Liver (tissue), 9 donors: Measurements from ENCODE around the gene HUNK. TPM values are rescaled to one million over a fixed set of nuclear protein-coding genes. Genes with fewer than 3 reads are reported as not detected.

ENCODE experiments used
- DNase-seq: peaks from one replicate; pipeline ENCODE4 v3.0.0-alpha.2; 2017; ENCODE audit warnings: low spot score
- H3K27ac ChIP-seq, 2 donors: one replicate each; pipeline ENCODE4 v1.7.0; 2013; ENCODE audit warnings: inconsistent platforms in 2 of 2, low read length in 2 of 2, control low read depth in 1 of 2, low read depth in 1 of 2, mild to moderate bottlenecking in 1 of 2
- H3K27me3 ChIP-seq, 4 donors: one replicate each; pipeline versions ENCODE4 v1.6.1 to v1.7.0; 2013; ENCODE audit warnings: low read length in 3 of 4, inconsistent platforms in 1 of 4, mild to moderate bottlenecking in 1 of 4, moderate library complexity in 1 of 4; ENCODE audit not compliant: control insufficient read depth in 4 of 4, insufficient read depth in 4 of 4
- H3K36me3 ChIP-seq, 4 donors: one replicate each; pipeline versions ENCODE4 v1.6.1 to v1.7.0; 2013; ENCODE audit warnings: low read length in 3 of 4, mild to moderate bottlenecking in 3 of 4, low read depth in 1 of 4, moderate library complexity in 1 of 4; ENCODE audit not compliant: control insufficient read depth in 4 of 4, insufficient read depth in 3 of 4
- H3K4me1 ChIP-seq, 4 donors: one replicate each; pipeline versions ENCODE4 v1.6.1 to v1.7.0; 2013; ENCODE audit warnings: low read length in 3 of 4, mild to moderate bottlenecking in 3 of 4, moderate library complexity in 1 of 4; ENCODE audit not compliant: control insufficient read depth in 4 of 4, insufficient read depth in 4 of 4
- H3K4me3 ChIP-seq, 3 donors: one replicate each; pipeline versions ENCODE4 v1.6.1 to v1.7.0; 2013; ENCODE audit warnings: low read length in 3 of 3, control low read depth in 1 of 3, low read depth in 1 of 3, mild to moderate bottlenecking in 1 of 3
- H3K9ac ChIP-seq, 2 donors: one replicate each; pipeline ENCODE4 v1.7.0; 2013; ENCODE audit warnings: low read length in 2 of 2, mild to moderate bottlenecking in 2 of 2, moderate library complexity in 2 of 2, control low read depth in 1 of 2, low read depth in 1 of 2
- H3K9me3 ChIP-seq, 4 donors: one replicate each; pipeline versions ENCODE4 v1.6.1 to v1.7.0; 2013; ENCODE audit warnings: low read length in 3 of 4; ENCODE audit not compliant: control insufficient read depth in 4 of 4
- EGR1 ChIP-seq, 2 donors: IDR thresholded peaks; 2 replicates each; pipeline ENCODE4 v1.6.1; 2016 to 2018; ENCODE audit warnings: antibody characterized with exemption in 2 of 2, low read depth in 2 of 2
- FOXA1 ChIP-seq: IDR thresholded peaks from 2 replicates; pipeline ENCODE4 v1.6.1; 2016; ENCODE audit warnings: antibody characterized with exemption
- FOXA2 ChIP-seq: IDR thresholded peaks from 2 replicates; pipeline ENCODE4 v1.6.1; 2016; ENCODE audit warnings: antibody characterized with exemption
- GABPA ChIP-seq, 2 donors: IDR thresholded peaks in 1 of 2; conservative IDR thresholded peaks in 1 of 2; 2 replicates each; pipeline ENCODE4 v1.6.1; 2016; ENCODE audit warnings: antibody characterized with exemption in 2 of 2, mild to moderate bottlenecking in 1 of 2, moderate library complexity in 1 of 2
- HNF4A ChIP-seq, 2 donors: conservative IDR thresholded peaks; 2 replicates each; pipeline ENCODE4 v1.6.1; 2016; ENCODE audit warnings: antibody characterized with exemption in 2 of 2, mild to moderate bottlenecking in 2 of 2
- HNF4G ChIP-seq: IDR thresholded peaks from 2 replicates; pipeline ENCODE4 v1.6.1; 2016; ENCODE audit warnings: antibody characterized with exemption
- JUND ChIP-seq, 2 donors: IDR thresholded peaks; 2 replicates each; pipeline ENCODE4 v1.6.1; 2016; ENCODE audit warnings: antibody characterized with exemption in 2 of 2
- NR2F2 ChIP-seq: IDR thresholded peaks from 2 replicates; pipeline ENCODE4 v1.6.1; 2016; ENCODE audit warnings: antibody characterized with exemption
- REST ChIP-seq: IDR thresholded peaks from 2 replicates; pipeline ENCODE4 v1.6.1; 2016; ENCODE audit warnings: antibody characterized with exemption, mild to moderate bottlenecking
- RXRA ChIP-seq, 2 donors: IDR thresholded peaks; 2 replicates each; pipeline ENCODE4 v1.6.1; 2017 to 2018; ENCODE audit warnings: antibody characterized with exemption in 2 of 2, mild to moderate bottlenecking in 1 of 2
- TAF1 ChIP-seq: conservative IDR thresholded peaks from 2 replicates; pipeline ENCODE4 v1.6.1; 2016; ENCODE audit warnings: antibody characterized with exemption, mild to moderate bottlenecking
- YY1 ChIP-seq: IDR thresholded peaks from 2 replicates; pipeline ENCODE4 v1.6.1; 2016; ENCODE audit warnings: antibody characterized with exemption, mild to moderate bottlenecking
- ZBTB33 ChIP-seq: IDR thresholded peaks from 2 replicates; pipeline ENCODE4 v1.6.1; 2016; ENCODE audit warnings: antibody characterized with exemption
- WGBS: extraction: QIAGEN DNeasy Blood & Tissue Kit; methylation state at CpG from one replicate; pipeline ENCODE4 v1.1.7; 2013; 5-methylcytosine and 5-hydroxymethylcytosine counted together
- polyA plus RNA-seq, 2 donors: library from polyadenylated mRNA; stranded (reverse) in 1 of 2; unstranded in 1 of 2; fragments of 200-250 nt in 1 of 2; fragments of >200 nt in 1 of 2; fragmentation: Nextera tagmentation in 1 of 2; extraction: Ambion mirVana in 1 of 2; gene quantifications; one replicate each; pipeline versions ENCODE4 v1.2.1 to v1.2.3, GENCODE V29; 2013 to 2015
- total RNA-seq, 2 donors: library from RNA; depleted of rRNA; stranded (reverse); fragments of >200 nt; gene quantifications; one replicate each; pipeline ENCODE4 v1.2.3, GENCODE V29; 2014
- TF ChIP-seq, protein P1 (sequence below): IDR thresholded peaks from 2 replicates; pipeline ENCODE4 v1.6.1; 2016; ENCODE audit warnings: antibody characterized with exemption
- TF ChIP-seq, protein P2 (sequence below): fragments of 150-350 bp; IDR thresholded peaks from 2 replicates; pipeline ENCODE4 v1.5.1; 2017; ENCODE audit warnings: improper control_type of control experiment, low read depth, low read length; ENCODE audit not compliant: missing input control
- donor health status: healthy.
- donor health status: healthy.
- donor health status: healthy.
- donor health status: healthy.
- donor health status: healthy.

Gene HUNK
- total and polyA plus RNA-seq, 4 donors = 0.11 to 0.92 (median 0.30) TPM

DNA sequence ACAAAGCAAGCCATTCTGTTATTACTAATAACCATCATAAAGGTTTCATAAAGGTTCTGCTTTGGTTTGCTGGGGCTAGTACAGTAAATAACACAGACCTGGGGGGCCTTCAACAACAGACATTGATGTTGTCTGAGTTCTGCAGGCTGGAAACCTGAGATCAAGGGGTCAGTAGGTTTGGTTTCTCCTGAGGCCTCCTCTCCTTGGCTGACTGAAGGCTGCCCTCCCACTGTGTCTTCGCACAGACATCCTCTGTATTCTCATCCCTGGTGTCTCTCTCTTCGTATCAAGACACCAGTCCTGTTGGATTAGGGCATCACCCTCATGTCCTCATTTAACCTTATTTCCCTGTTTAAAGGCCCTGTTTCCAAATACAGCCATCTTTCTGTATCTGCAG is 37.3 kb downstream of the HUNK start:
- H3K4me1 ChIP-seq = no peaks in the 10 kb centered on the region
- WGBS = 91% methylated on average over 2 of the region's 2 CpGs
- TF ChIP-seq HNF4G (no peak), HNF4A (conservative IDR thresholded peaks at IDR 0.05) (no peak), EGR1 (IDR thresholded peaks at IDR 0.05; ENCODE audit: low read depth in 2 of 2) (no peak), NR2F2 (no peak), YY1 (no peak), ZBTB33 (no peak)
- TF ChIP-seq, protein P1, sequence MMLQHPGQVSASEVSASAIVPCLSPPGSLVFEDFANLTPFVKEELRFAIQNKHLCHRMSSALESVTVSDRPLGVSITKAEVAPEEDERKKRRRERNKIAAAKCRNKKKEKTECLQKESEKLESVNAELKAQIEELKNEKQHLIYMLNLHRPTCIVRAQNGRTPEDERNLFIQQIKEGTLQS = no peak
- H3K4me3 ChIP-seq = no peak overlapping the region
- H3K9me3 ChIP-seq = no peaks in the 10 kb centered on the region
- no peaks in the 10 kb centered on the region for H3K27me3 ChIP-seq
- H3K36me3 ChIP-seq = no peaks in the 10 kb centered on the region
- H3K27ac ChIP-seq = no peak overlapping the region
- no peak overlapping the region for H3K9ac ChIP-seq
- no peak for DNase-seq

GRCh38 chr21:31911138-31911907 is 38.5 kb downstream of the HUNK start:
- TF ChIP-seq TAF1 = no peak
- TF ChIP-seq JUND (IDR thresholded peaks at IDR 0.05) = no peak
- TF ChIP-seq ZBTB33 = no peak
- TF ChIP-seq, protein P2, sequence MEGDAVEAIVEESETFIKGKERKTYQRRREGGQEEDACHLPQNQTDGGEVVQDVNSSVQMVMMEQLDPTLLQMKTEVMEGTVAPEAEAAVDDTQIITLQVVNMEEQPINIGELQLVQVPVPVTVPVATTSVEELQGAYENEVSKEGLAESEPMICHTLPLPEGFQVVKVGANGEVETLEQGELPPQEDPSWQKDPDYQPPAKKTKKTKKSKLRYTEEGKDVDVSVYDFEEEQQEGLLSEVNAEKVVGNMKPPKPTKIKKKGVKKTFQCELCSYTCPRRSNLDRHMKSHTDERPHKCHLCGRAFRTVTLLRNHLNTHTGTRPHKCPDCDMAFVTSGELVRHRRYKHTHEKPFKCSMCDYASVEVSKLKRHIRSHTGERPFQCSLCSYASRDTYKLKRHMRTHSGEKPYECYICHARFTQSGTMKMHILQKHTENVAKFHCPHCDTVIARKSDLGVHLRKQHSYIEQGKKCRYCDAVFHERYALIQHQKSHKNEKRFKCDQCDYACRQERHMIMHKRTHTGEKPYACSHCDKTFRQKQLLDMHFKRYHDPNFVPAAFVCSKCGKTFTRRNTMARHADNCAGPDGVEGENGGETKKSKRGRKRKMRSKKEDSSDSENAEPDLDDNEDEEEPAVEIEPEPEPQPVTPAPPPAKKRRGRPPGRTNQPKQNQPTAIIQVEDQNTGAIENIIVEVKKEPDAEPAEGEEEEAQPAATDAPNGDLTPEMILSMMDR = no peak
- no peak for TF ChIP-seq NR2F2
- TF ChIP-seq FOXA1 = no peak
- no peak for TF ChIP-seq RXRA (IDR thresholded peaks at IDR 0.05)
- no peak for TF ChIP-seq GABPA (IDR thresholded peaks at IDR 0.05 in 1 of 2, conservative IDR thresholded peaks at IDR 0.05 in 1 of 2)
- TF ChIP-seq EGR1 (IDR thresholded peaks at IDR 0.05; ENCODE audit: low read depth in 2 of 2) = no peak
- TF ChIP-seq FOXA2 = no peak
- no peak for TF ChIP-seq REST
- 89% methylated on average over 17 of the region's 17 CpGs for WGBS
- Histone ChIP-seq H3K36me3 (no peaks in the 10 kb centered on the region), H3K9ac (no peak overlapping the region), H3K9me3 (no peaks in the 10 kb centered on the region), H3K4me3 (no peak overlapping the region), H3K27me3 (no peaks in the 10 kb centered on the region), H3K4me1 (no peaks in the 10 kb centered on the region), H3K27ac (no peak overlapping the region)
- DNase-seq = no peak
